Natural killer cell (primary cell): Measurements from ENCODE around the gene GPRASP2. TPM values are rescaled to one million over a fixed set of nuclear protein-coding genes. Genes with fewer than 3 reads are reported as not detected.

Experiments
- ATAC-seq, 3 donors: fragments of 150-1000 bp in 2 of 3; fragments of 200-7000 bp in 1 of 3; cut with Tn5 transposase; 1 replicate in 1 of 3; 2 replicates in 2 of 3; pipeline ENCODE4 v1.10.0; 2021; ENCODE audit warnings: mild to moderate bottlenecking in 2 of 3, moderate library complexity in 2 of 3
- DNase-seq, 2 donors: peaks; one replicate each; pipeline versions ENCODE4 v3.0.0 to v3.0.0-alpha.2; 2013 to 2021; ENCODE audit warnings: mixed read lengths in 1 of 2
- H3K27ac ChIP-seq: one replicate; pipeline ENCODE4 v1.5.1; 2013; ENCODE audit warnings: mild to moderate bottlenecking, low read length
- H3K27me3 ChIP-seq: one replicate; pipeline ENCODE4 v1.6.1; 2013; ENCODE audit warnings: low read length; ENCODE audit not compliant: control insufficient read depth, insufficient read depth
- H3K36me3 ChIP-seq: one replicate; pipeline ENCODE4 v1.6.1; 2013; ENCODE audit warnings: low read length; ENCODE audit not compliant: control insufficient read depth, insufficient read depth
- H3K4me1 ChIP-seq: one replicate; pipeline ENCODE4 v1.6.1; 2013; ENCODE audit warnings: low read length; ENCODE audit not compliant: control insufficient read depth, insufficient read depth
- H3K4me3 ChIP-seq: one replicate; pipeline ENCODE4 v1.5.1; 2013; ENCODE audit warnings: low read length
- H3K9me3 ChIP-seq: one replicate; pipeline ENCODE4 v1.6.1; 2013; ENCODE audit warnings: low read length; ENCODE audit not compliant: control insufficient read depth, insufficient read depth
- H3K27ac Mint-ChIP-seq, 2 donors: one replicate each; pipeline ENCODE4 v1.8.0; 2022; ENCODE audit warnings: mild to moderate bottlenecking in 2 of 2, mixed read lengths in 2 of 2, moderate library complexity in 1 of 2
- H3K27me3 Mint-ChIP-seq, 2 donors: one replicate each; pipeline ENCODE4 v1.8.0; 2022; ENCODE audit warnings: low read depth in 2 of 2, mixed read lengths in 2 of 2
- H3K36me3 Mint-ChIP-seq: one replicate; pipeline ENCODE4 v1.8.0; 2022; ENCODE audit warnings: mixed read lengths
- H3K4me1 Mint-ChIP-seq, 2 donors: one replicate each; pipeline ENCODE4 v1.8.0; 2022; ENCODE audit warnings: mixed read lengths in 2 of 2
- H3K4me3 Mint-ChIP-seq: one replicate; pipeline ENCODE4 v1.8.0; 2022; ENCODE audit warnings: mild to moderate bottlenecking, moderate library complexity, mixed read lengths
- H3K9me3 Mint-ChIP-seq, 2 donors: one replicate each; pipeline ENCODE4 v1.8.0; 2022; ENCODE audit warnings: mixed read lengths in 2 of 2
- WGBS: methylation state at CpG from one replicate; pipeline ENCODE4 v1.1.7; 2013; ENCODE audit warnings: missing lambda C conversion rate; ENCODE audit not compliant: insufficient coverage; 5-methylcytosine and 5-hydroxymethylcytosine counted together
- intact Hi-C: fragments of 100-400 bp; cut with micrococcal nuclease; formaldehyde crosslinking; loops from one replicate; pipeline ENCODE4 v1.14.2; 2022
- total RNA-seq, 4 donors: library from RNA; stranded (reverse); fragments of 120-200 nt in 1 of 4; gene quantifications; one replicate each; pipeline versions ENCODE4 v1.2.3 to v1.2.4, GENCODE V29; 2013 to 2022
- TF ChIP-seq, protein P1 (sequence below): fragments of 200-600 bp; IDR thresholded peaks from one replicate; pipeline ENCODE4 v1.8.0; 2022; ENCODE audit warnings: antibody characterized with exemption

GPRASP2 gene
- total RNA-seq, 3 donors from 2014 or later (not counting 1 experiment from before 2014, with no cell fraction given) = 0.43 to 0.70 (median 0.68) TPM

DNA sequence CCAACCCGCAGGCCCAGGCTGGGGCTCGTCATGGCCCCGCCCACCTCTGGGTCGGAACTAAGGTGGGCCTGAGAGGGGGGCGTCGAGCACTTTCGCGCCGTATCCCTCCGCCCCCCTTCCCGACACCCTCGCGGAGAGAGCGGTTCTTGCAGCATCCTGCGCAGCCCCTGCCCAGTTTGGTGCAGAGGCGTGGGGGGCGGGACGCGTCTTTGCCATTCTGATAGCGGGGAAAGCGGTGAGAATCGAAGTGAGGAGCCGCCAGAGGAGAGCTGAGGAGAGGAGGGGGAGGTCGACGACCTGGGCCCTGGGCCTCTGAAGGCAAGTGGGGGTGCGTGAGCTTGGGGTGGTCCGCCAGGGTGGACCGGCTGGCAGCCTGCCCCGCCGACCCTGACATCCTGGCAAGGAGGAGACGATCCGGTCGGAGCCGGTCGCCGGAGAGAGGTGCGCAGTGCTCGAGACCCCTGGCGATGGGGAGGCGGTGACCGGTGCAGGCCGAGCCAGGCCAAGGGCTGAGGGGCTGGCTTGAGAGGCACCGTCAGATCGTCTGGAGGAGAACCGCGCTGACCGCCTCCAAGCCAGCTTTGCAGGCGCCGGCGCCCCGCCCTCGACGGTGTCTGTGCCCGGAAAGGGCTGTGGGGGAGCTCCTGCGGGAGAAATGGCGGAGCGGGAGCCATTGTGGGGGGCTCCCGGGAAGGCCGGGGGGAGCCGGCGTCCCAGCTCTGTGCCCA, 33.8 kb downstream of the GPRASP2 start:
- peaks cover 7% of the 10 kb centered on the region for H3K4me1 ChIP-seq
- intact Hi-C loops = no loop called here
- no peaks in the 10 kb centered on the region for H3K36me3 Mint-ChIP-seq
- H3K9me3 ChIP-seq = no peaks in the 10 kb centered on the region
- ATAC-seq (peak; percentile 57 to 69 (median 60)), DNase-seq (peak; percentile 16 to 17)
- peak overlapping the region; percentile 88 for H3K4me3 Mint-ChIP-seq
- no peaks in the 10 kb centered on the region for H3K27me3 Mint-ChIP-seq
- no peaks in the 10 kb centered on the region for H3K27me3 ChIP-seq
- H3K9me3 Mint-ChIP-seq = no peaks in the 10 kb centered on the region
- peak overlapping the region; percentile 47 for H3K4me3 ChIP-seq
- H3K27ac Mint-ChIP-seq = peak overlapping the region in 1 of 2 donors; percentile 77
- no peaks in the 10 kb centered on the region for H3K36me3 ChIP-seq
- no peak overlapping the region for H3K27ac ChIP-seq
- no peaks in the 10 kb centered on the region for H3K4me1 Mint-ChIP-seq
- TF ChIP-seq, protein P1, sequence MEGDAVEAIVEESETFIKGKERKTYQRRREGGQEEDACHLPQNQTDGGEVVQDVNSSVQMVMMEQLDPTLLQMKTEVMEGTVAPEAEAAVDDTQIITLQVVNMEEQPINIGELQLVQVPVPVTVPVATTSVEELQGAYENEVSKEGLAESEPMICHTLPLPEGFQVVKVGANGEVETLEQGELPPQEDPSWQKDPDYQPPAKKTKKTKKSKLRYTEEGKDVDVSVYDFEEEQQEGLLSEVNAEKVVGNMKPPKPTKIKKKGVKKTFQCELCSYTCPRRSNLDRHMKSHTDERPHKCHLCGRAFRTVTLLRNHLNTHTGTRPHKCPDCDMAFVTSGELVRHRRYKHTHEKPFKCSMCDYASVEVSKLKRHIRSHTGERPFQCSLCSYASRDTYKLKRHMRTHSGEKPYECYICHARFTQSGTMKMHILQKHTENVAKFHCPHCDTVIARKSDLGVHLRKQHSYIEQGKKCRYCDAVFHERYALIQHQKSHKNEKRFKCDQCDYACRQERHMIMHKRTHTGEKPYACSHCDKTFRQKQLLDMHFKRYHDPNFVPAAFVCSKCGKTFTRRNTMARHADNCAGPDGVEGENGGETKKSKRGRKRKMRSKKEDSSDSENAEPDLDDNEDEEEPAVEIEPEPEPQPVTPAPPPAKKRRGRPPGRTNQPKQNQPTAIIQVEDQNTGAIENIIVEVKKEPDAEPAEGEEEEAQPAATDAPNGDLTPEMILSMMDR = no peak
- WGBS = 1% methylated on average over 61 of the region's 61 CpGs

GRCh38 chrX:102765217-102765616, 53.0 kb downstream of the GPRASP2 start:
- no peaks in the 10 kb centered on the region for H3K27me3 ChIP-seq
- TF ChIP-seq, protein P1 = no peak
- no peaks in the 10 kb centered on the region for H3K36me3 Mint-ChIP-seq
- ATAC-seq (no peak), DNase-seq (no peak)
- intact Hi-C loops = no loop called here
- no peak overlapping the region for H3K4me3 ChIP-seq
- no peaks in the 10 kb centered on the region for H3K27me3 Mint-ChIP-seq
- H3K4me1 ChIP-seq = peaks cover 5% of the 10 kb centered on the region
- no peaks in the 10 kb centered on the region for H3K9me3 ChIP-seq
- H3K4me3 Mint-ChIP-seq = no peak overlapping the region
- no peaks in the 10 kb centered on the region for H3K36me3 ChIP-seq
- 76% methylated on average over 2 of the region's 2 CpGs for WGBS
- H3K4me1 Mint-ChIP-seq = peaks cover 11% of the 10 kb centered on the region in 2 donors
- H3K9me3 Mint-ChIP-seq = no peaks in the 10 kb centered on the region
- H3K27ac Mint-ChIP-seq = no peak overlapping the region
- H3K27ac ChIP-seq = no peak overlapping the region

DNA sequence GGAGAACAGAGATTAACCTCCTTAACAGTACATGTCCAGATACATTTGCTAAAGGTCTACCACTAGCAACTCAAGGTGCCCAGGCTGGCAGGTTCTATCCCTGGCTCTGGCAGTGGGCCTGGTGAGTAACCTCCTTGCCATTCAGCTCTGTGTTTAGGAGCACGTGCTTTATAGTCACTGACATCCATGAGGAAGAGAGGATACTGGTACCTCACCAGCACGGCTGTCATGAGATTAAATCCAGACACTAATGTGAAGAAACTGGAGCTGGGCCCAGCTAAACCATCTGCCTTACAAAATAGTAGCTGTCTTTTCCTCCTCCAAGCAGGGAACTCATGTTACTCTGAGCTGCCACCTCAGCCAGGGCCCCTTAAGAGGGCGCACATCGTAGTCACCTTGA, 53.6 kb downstream of the GPRASP2 start:
- DNase-seq (no peak), ATAC-seq (no peak)
- Mint-ChIP-seq H3K36me3 (no peaks in the 10 kb centered on the region), H3K9me3 (no peaks in the 10 kb centered on the region), H3K27me3 (no peaks in the 10 kb centered on the region), H3K4me1 (peaks cover 12% of the 10 kb centered on the region in 2 donors), H3K4me3 (no peak overlapping the region), H3K27ac (no peak overlapping the region)
- intact Hi-C loops = no loop called here
- peaks cover 5% of the 10 kb centered on the region for H3K4me1 ChIP-seq
- H3K36me3 ChIP-seq = no peaks in the 10 kb centered on the region
- no peak overlapping the region for H3K4me3 ChIP-seq
- H3K27me3 ChIP-seq = no peaks in the 10 kb centered on the region
- no peak overlapping the region for H3K27ac ChIP-seq
- TF ChIP-seq, protein P1 = no peak
- no peaks in the 10 kb centered on the region for H3K9me3 ChIP-seq
- 82% methylated on average over 2 of the region's 4 CpGs for WGBS

DNA sequence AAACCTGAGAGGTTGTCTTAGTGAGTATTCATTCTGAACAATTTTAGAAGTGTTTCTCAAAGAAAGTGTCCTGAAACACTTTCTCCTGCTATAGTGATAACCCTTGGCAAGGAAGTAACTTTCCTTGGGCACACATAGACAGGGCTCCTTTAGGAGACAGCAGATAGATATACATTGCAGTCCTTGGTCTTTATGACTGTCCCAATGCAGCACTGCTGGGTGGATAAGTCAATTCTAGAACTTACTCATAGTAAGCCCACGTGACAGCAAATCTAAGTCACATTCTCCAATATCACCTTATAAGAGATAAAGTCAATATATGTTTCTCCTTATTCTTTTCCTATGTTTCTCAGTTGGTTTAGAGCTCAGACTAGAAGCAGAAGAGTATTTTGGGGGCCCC, 55.0 kb downstream of the GPRASP2 start:
- H3K9me3 Mint-ChIP-seq = no peaks in the 10 kb centered on the region
- no peaks in the 10 kb centered on the region for H3K27me3 Mint-ChIP-seq
- no peaks in the 10 kb centered on the region for H3K36me3 Mint-ChIP-seq
- no peak for DNase-seq
- H3K4me3 Mint-ChIP-seq = peak overlapping the region; percentile 31
- Histone ChIP-seq H3K27me3 (no peaks in the 10 kb centered on the region), H3K27ac (no peak overlapping the region), H3K36me3 (no peaks in the 10 kb centered on the region), H3K4me1 (peaks cover 5% of the 10 kb centered on the region), H3K4me3 (no peak overlapping the region), H3K9me3 (no peaks in the 10 kb centered on the region)
- ATAC-seq = no peak
- WGBS = no CpG with 5 or more reads among the region's 1 CpG
- TF ChIP-seq, protein P1 = no peak
- peaks cover 12% of the 10 kb centered on the region in 2 donors for H3K4me1 Mint-ChIP-seq
- H3K27ac Mint-ChIP-seq = peak overlapping the region; percentile 23 to 49
- intact Hi-C loops = no loop called here
